C4-2B (cell line): ENCODE results near the gene LCN15.

Source experiments
- ZFX ChIP-seq: fragments of 450-650 bp; IDR thresholded peaks from 2 replicates; pipeline ENCODE4 v1.6.1; 2017
- TF ChIP-seq, protein P1 (sequence below): fragments of 450-650 bp; conservative IDR thresholded peaks from 2 replicates; pipeline ENCODE4 v1.5.1; 2017; ENCODE audit warnings: mild to moderate bottlenecking

DNA sequence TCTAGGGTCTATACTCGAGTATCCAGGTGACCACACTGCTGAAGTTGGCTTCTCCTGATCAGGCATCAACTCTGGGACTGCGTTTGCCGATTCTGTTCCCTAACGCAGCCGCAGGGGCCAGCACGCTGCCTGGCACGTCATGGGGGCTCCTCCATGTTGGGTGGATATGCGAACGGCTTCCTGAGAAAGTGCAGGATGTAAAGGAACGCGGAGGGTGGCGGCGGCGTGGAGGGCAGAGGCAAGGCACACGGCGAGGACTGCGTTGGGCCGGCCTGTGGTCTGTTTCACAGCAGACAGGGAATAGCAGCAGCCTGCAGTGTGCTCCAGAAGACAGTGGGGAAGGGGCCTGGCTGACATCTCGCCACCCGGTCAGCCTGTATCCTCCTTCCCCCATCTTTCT, 25.4 kb downstream of the LCN15 start:
- TF ChIP-seq, protein P1, sequence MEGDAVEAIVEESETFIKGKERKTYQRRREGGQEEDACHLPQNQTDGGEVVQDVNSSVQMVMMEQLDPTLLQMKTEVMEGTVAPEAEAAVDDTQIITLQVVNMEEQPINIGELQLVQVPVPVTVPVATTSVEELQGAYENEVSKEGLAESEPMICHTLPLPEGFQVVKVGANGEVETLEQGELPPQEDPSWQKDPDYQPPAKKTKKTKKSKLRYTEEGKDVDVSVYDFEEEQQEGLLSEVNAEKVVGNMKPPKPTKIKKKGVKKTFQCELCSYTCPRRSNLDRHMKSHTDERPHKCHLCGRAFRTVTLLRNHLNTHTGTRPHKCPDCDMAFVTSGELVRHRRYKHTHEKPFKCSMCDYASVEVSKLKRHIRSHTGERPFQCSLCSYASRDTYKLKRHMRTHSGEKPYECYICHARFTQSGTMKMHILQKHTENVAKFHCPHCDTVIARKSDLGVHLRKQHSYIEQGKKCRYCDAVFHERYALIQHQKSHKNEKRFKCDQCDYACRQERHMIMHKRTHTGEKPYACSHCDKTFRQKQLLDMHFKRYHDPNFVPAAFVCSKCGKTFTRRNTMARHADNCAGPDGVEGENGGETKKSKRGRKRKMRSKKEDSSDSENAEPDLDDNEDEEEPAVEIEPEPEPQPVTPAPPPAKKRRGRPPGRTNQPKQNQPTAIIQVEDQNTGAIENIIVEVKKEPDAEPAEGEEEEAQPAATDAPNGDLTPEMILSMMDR = no peak
- TF ChIP-seq ZFX = no peak
